Epithelial cell of esophagus (primary cell): Measurements from ENCODE around the gene ARMC6.

Experiments used
- DNase-seq: peaks from one replicate; pipeline ENCODE4 v3.0.0; 2010; ENCODE audit warnings: low read depth
- H3K4me3 ChIP-seq: 2 replicates; pipeline ENCODE4 v1.5.1; 2011; ENCODE audit warnings: mild to moderate bottlenecking, low read length, control low read depth
- CTCF ChIP-seq: IDR thresholded peaks from 2 replicates; pipeline ENCODE4 v1.5.1; 2011; ENCODE audit warnings: low read depth, mild to moderate bottlenecking, low read length, control low read depth, inconsistent platforms; ENCODE audit not compliant: insufficient read depth; ENCODE audit errors: missing control alignments

Gene ARMC6

GRCh38 chr19:19033426-19034203 is at the start of gene ARMC6, which contains the start of gene SUGP2:
TSS of gene ARMC6 (plus strand) at chr19:19033603. CDS start at chr19:19034210, 607 bp downstream.
TSS of gene SUGP2 (minus strand) at chr19:19033517. CDS start at chr19:19031071, 2,446 bp downstream.
- peak; percentile 87 for DNase-seq
- TF ChIP-seq CTCF, result peak; percentile 9
- H3K4me3 ChIP-seq, result peak within 1 kb of the TSS; percentile 91

- no peak for DNase-seq
- no peak overlapping the region for H3K4me3 ChIP-seq
- TF ChIP-seq CTCF, result no peak
Measured at GRCh38 chr19:18984251-18984650, 49.2 kb upstream of the ARMC6 start.

GRCh38 chr19:18985257-18985656 is 48.1 kb upstream of the ARMC6 start:
- no peak for DNase-seq
- no peak overlapping the region for H3K4me3 ChIP-seq
- no peak for TF ChIP-seq CTCF

GRCh38 chr19:18987456-18987855 is 45.9 kb upstream of the ARMC6 start:
- H3K4me3 ChIP-seq, result no peak overlapping the region
- TF ChIP-seq CTCF, result no peak
- no peak for DNase-seq

GRCh38 chr19:18989316-18989715 is 44.1 kb upstream of the ARMC6 start:
- no peak overlapping the region for H3K4me3 ChIP-seq
- no peak for DNase-seq
- TF ChIP-seq CTCF, result no peak

GRCh38 chr19:18990128-18990708 is 43.2 kb upstream of the ARMC6 start:
- DNase-seq, result no peak
- TF ChIP-seq CTCF, result no peak

More at GRCh38 chr19:18990128-18990708, 43.2 kb upstream of the ARMC6 start:
- no peak overlapping the region for H3K4me3 ChIP-seq
